Activated T-cell treated with anti-CD3 and anti-CD28 coated beads, Interleukin-2, amount 50 U/mL, for 48 hours (primary cell): ENCODE measurements around the gene FAM53B.

ENCODE experiments used
- DNase-seq, 2 experiments: peaks; one replicate each; pipeline ENCODE4 v3.0.0-alpha.2; 2020

FAM53B gene

DNA sequence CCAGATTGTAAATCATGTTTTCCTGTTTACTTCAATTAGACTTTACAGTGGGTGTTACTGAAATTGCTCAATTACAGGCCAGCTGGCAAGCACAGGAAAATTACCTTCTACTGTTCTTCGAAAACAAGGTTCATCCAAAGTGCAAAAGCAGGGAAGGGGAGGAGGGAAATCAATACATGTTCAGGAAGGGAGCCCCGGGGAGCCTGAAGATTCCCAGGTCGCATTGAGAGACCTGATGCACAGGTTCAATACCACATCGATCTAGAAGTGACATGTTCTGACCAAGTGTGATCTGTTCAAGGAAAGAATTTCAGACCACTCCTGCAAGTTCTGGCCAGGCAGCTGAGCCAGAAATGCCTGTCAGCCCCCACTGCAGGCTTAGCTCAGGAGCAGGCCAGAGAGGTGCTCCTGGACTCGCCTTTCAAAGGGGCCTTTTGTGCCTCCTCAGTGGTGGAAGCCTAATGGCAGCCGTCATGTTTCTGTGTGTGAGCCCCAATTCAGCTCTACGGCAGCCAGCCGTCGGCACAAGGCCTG, 35.9 kb downstream of the FAM53B start:
- no peak for DNase-seq

DNA sequence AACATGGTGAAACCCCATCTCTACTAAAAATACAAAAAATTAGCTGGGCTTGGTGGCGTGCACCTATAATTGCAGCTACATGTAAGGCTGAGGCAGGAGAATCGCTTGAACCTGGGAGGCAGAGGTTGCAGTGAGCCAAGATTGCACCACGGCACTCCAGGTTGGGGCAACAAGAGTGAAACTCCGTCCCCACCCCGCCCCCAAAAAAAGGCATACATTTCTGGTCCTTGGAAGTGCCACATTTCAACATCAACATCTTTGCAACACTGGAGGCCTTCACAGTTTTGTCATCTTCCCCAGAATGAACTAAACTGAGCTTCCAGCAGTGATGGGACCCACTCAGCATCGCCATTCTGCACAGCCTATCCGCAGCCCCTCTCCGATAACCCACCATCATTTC, 36.6 kb downstream of the FAM53B start:
- no peak for DNase-seq

DNA sequence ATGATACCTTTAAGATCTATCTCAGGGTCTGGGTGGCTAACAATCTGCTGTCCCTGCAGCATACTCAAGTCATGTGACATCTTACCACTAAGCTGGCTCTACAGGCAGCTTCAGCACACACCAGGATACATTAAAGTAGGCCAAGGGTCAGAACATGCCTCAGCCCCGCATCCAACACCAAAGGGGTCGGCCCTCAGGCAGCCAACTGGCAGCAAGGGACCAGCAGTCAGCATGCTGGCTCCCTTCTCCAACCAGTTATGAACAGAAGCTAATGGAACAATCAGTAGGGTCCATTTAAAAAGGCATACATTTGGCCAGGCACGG, 37.1 kb downstream of the FAM53B start:
- DNase-seq: no peak

DNA sequence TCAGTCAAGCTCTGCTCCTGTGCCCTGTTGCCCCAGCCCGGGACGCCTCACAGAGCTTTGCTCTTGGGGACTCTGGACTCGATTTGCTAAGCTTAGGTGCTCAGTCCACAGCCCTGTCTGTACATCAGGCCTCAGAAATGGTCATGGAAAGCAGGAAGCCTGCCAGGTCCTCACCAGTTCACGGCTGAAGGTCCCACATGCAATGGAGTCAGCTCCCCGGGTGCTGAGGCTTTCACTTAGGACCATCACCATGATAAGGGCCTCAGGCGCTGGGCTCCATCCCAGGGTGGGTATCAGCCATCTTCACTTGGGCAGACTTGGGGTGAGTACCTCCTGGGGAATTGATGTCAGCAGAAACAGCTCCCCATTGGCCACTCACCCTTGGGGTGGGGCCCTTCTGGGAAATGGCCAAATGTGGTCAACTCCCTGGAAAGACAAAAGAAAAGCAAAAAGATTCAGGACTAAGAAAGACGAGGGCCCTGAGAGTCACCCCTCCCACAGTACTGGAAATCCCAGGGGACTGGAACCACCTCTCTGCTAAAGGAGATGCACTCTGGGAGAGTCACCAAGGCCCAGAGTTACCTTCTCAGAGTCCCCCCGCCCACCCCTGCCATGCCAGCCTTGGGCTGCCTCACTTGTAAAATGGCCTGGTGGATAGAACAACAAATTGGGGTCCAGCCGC, 37.6 kb downstream of the FAM53B start:
- no peak for DNase-seq

DNA sequence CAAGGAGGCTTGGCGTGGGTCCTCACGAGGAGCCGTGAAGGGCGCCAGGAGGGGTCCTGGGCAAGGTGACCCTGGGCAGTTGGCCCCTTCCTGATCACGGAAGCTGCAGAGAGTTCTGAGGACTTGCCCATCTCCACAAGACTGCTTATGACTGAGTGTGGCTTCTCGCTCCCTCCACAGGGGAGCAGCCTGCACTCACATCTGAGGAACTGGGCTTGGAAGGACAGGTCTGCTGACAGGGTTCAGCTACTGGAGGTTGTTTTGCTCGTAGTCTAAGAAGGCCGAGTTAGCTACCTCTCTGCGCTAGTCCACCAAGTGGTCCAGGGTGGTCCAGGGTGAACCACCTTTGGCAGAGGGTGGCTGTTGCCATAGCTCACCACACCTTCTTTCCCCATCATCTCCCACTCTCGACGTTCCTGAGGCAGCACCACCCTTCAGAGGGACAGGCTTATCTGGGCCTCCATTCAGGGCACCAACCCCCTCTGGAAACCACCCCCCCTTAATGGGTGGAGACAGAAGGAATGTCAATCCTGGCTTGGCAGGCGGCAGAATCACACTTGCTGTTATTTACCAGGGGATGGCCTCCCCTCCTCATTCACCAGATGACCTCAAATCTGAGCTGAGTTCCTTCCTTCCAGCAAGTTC, 38.2 kb downstream of the FAM53B start:
- DNase-seq: peak in 1 of 2 experiments; percentile 30

DNA sequence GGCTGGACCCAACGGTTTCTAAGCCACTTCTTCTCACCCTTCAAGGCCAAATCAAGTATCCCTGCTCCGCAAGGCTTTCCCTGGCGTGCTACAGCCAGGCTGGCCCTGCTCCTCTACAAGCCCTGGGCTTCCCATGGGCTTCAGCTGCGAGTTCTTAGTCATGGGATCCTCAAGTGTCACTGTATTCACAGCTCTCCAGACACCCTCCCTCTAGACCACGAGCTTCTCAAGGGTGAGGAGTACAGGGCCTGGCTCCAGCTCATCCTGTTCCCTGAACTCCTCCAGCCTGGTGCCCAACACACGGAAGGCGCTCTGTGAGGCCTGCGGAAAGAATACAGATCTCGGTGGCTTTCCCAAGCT, 38.8 kb downstream of the FAM53B start:
- DNase-seq: no peak

DNA sequence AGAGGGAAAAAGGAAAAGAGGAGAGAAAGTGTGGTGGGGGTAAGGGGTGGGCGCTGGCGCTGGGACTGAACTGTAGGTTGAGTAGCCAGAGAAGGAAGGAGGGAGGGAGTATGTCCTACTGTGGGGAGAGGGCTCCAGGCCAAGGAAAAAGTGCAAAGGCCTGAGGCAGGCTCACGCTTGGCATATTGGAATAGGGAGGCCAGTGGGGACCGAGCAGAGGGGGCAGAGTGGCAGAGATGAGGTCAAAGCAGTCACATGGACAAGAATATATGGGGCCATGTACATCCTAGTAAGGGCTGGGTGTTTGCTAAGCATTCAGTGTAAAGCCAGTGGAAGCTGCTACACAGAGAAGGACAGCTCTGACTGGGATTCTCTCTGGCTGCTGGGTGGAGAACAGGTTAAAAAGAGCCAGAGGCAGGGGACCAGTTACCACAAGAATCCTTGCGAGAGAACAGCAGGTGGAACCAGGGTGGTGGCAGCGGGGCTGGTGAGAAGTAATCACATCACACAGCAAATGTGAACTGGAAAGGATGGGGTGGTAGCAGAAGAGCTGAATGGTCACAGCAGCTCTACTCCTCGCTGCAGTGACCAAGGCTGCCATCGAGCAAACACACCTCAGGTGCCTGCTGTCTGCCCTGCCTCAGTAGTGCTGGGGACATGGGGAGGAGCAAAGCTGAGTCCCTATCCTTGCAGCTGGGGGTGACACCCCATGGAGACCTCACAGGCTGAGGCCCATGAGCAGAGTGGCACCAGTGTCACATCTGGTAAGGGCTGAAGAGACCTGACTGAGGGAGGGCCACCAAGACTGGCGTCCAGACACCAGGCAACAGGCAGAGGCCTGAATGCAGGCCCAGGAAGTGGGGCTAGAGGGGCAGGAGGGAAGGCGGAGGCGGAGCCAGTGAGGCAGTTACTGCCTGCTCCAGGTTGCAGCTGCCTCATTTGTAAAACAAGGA, 39.5 kb downstream of the FAM53B start:
- DNase-seq: peak in 1 of 2 experiments; percentile 26

DNA sequence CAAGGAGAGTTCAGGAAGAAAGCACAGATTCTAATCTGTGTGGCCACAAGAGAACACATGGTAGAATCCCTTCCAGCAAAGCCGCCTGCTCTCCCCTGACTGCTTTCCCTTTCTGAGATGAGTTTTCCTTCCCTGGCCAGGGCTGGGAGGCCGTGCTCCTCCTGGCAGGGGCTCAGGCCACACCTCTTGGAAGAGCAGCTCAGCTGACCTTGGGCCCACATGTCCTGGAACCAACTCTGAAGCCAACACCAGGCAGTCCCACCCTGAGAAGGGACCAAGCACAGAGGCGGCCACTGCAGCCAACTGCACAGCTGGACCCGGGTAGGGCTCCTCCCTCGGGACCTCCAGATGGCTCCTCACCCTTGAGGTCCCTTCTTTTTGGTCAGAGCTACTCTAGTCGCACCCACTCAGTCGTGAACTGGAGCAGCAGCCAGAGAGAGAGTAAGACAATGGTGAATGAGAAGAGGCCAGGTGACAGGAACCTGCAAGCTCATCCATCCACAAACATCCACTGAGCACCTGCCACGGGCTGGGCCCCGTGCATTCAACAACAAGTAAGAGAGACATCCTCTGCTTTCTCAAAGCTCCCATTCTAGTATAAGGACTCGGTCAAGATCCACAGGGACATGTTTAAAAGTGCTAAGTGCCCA, 40.3 kb downstream of the FAM53B start:
- DNase-seq: no peak

DNA sequence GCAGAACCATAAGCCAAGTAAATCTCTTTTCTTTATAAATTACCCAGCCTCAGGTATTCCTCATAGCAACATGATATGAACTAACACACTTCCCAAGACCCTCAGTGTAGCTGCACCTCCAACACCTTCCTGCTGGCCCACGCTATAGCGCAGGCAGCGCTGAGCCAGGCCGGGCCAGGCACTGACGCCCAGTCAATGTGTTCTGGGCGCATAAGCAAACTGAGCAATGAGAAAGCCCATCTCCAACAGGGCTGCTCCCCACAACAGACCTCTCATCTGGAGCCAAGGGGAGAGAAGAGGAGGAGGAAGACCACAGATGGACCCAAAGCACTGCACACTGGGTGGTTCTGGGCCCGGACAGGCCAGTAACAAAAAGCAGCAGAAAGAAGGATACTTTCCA, 40.8 kb downstream of the FAM53B start:
- DNase-seq: no peak

DNA sequence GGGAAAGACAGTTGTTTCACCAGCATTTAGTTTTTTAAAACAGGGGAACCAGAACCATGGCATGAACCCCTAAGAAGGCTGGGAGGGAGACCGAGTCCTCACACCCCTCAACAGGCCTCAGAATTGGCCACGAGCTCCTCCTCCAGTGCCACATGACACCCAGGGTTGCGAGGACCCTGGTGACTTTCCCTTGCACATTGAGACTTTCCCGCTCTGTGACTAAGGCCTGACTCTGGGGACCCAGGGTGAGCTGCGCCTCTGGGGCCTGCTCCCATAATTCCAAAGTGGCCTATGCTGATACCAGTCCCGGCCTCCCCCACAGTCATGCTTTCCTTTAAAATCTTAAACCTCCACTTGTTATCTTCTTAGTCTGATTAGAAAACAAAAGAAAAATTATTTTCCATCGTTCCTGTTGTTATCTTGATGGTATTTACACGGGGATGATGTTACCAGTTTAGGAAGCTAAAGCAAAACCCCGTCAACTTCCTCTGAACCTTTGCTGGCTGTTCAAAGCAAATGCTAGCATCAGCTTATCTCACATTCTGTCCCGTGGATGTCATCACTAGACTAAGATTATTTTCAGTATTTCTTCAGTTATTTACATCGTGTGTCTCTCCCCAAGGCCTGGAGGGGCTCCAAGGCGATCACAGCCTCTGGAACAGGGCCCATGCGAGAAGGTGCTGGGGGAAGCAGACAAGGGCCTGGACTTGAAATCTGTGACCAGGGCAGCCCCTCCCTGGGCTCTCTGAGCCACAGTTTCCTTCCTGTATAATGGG, 42.1 kb downstream of the FAM53B start:
- DNase-seq: peak; percentile 66 to 70

DNA sequence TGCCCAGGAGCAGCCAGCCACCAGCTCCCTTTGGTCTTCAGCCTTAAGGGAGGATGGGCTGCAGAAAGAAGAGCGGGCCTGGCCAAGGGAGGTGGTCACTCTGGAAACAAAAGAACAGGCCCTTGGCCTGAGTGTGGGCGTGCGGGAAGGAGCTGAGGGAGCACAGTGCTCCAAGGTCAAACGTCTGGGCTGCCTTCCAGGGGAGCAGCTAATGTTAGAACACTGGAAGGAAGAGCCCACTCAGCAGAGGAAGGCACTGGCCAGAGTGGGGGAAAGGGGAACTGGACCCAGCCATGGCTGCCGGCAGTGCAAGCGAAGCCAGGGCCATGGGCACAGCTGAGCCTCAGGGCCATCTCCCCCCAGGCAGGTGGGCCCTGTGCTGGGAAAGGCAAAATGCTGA, 42.7 kb downstream of the FAM53B start:
- no peak for DNase-seq

DNA sequence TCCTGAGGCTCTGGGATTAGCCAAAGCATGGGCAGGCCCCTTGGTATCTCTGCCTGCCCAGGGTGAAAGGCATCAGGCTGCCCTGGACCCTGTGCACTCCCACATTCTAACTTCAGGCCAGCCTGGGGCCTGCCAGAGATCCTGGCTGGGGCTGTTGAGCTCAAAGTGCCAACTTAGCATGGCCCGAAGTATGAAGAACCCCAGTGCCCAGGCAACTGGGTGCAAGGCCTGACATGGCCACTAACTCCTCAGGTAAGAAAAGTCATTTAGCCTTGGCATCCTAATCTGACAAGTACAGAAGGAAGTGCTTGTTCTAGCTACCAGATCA, 43.2 kb downstream of the FAM53B start:
- no peak for DNase-seq

DNA sequence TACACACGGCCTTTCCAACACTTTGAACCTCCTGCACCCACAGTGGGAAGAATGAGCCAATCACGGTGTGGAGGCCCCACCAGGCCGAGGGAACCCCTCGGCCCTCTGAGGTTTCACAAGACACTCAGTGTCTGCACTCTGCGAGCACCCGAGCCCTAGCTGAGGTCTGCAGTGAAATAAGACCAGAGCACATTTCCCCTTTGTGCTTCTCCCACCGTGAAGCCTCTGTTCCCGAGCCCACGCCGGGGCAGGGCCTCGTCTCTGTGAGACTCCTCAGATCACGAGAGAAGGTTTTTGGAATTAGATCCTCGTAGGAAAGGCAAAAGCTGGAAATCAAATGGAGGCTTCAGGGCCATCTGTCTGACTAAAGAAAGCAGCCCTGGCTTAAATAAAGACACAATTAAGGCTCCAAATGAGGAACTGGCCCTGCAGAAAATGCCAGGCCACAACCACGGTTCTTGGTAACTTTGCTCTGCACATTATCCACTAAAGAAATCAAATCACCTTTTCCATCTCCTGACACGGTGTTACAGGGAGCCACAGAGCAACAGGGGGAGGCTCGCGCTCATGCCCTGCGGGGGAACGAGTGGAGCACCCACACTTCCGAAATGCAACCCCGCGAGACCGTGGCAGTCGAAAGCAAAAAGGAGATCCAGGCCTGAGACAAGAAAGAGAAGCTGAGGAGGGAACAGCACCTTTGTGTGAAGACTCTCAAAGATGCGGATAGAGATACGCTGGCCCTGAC, 43.7 kb downstream of the FAM53B start:
- no peak for DNase-seq

DNA sequence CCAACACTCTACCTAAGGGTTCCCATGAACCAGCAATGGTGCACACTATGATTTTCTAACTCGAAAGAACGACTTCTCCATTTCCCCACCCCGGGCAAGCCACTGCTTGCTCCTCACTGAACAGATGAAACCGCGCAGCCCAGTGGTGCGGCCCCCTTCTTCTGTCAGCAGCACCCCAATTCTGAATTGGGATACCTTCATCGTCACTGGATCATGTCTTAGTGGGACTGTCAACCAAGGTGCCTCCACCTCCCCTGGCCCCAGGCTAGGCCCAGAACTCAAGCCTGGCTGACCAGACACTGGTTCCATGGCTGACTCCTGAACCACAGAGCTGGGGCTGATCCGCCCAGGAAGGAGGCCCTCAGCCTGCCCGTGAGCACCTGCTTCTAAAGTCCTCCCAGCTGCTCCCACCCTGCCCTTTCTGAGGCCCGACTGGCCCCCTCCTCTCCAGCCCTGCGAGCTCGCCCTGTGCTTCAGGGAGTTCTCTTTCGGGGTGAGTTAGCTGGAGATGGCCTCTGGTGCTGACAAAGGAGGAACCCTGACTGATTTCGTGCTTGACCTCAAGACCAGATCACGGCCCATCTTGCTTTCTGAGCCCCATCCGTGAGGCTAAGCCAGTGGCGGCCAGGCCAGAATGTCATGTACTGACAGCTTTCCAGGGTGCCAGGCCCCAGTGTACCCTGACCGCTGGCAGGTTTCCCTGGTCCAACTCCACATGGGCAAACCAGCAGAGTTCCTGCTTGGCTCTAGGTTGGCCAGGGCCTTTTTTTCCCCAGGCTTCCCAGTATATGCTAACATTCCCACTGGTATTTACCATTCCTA, 44.5 kb downstream of the FAM53B start:
- no peak for DNase-seq

DNA sequence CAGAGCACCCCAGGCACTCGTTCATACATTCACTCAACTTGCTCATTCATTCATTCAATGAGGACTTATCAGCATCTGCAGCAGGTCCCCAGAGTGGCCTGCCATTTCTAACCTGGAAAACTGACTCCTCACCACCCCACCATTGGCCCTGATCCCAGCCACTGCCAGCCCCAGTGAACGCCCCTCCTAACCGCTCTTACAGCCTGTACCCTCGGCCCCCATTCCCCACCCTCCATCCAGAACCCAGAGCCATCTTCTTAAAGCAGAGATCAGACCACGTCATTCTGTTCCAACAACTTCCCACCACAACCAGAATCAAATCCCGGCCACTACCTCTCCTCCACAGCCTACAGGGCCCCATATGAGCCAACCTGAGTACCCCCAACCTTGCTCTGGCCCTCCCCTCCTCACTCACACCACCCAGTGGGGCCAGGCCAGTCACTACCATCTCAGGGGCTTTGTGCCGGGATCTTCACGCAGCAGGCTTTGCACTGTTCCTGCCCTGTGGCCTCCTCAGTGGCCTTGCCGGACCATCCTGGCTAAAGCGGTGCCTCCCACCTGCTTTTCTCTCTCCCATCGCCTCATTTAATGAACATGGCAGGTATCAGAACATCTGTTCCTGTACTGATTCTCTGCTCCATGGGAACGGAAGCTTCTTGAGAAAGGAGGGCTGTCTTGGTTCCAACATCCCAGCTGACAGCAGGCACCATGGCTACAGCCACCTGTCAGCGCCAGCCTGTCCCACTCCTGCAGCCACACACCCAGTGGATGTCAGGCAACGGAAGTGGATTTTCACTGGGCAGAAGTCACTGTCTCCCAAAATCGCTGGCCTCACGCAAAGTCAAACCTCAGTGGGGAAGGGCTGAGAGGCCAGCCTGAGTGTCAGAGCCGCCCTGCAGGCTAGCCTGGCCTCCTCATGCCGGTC, 45.4 kb downstream of the FAM53B start:
- DNase-seq: no peak

DNA sequence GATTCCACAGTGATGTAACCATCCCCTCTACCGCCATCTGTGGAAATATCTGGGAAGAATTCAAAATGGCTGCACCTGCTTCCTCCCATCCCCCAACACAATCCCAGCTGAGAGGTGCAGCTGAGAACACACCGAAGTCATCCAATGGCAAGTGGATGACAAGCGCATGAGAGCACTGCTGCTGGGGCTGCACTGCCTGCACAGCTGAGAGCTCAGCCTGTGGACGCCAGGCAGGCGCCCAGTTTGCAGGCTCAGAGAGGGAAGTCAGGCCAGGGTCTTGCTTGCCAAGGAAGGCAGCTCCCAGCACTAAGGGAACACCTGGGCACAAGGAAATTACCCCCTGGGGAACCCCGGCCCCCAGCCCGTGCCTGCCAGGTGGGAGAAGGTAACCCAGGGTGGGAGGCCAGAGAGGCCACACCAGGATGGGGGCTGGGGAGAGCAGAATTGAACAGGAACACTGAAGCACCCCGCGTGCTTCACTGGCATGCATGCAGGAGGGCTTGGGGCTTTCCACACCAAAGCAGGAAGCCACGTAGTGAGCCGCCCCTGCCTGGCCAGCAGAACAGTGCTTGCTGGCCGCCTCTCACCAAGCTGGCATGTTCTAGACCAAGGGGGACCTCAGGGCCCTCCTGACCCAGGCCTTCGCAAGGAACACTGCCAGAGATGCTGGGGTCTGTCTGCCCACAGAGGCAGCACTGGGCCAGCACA, 46.2 kb downstream of the FAM53B start:
- DNase-seq: peak in 1 of 2 experiments; percentile 68

DNA sequence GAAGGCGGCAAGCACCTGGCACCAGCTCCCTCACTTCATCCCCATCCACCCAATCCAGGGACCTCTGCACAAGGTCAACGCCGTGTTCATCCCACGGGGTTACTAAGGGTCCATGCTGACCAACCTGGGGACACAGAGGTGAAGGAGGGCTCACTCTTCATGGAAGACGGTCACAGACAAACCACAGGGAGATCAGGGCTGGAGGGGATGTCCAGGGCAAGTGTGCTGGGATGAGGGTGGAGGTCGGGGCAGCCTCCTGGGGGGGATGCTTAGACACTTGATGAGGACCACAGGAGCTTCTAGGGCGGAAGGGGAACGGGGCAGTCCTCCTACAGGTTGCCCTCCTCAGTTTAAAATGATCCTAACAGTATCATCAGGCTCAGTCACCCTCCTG, 46.7 kb downstream of the FAM53B start:
- DNase-seq: no peak

DNA sequence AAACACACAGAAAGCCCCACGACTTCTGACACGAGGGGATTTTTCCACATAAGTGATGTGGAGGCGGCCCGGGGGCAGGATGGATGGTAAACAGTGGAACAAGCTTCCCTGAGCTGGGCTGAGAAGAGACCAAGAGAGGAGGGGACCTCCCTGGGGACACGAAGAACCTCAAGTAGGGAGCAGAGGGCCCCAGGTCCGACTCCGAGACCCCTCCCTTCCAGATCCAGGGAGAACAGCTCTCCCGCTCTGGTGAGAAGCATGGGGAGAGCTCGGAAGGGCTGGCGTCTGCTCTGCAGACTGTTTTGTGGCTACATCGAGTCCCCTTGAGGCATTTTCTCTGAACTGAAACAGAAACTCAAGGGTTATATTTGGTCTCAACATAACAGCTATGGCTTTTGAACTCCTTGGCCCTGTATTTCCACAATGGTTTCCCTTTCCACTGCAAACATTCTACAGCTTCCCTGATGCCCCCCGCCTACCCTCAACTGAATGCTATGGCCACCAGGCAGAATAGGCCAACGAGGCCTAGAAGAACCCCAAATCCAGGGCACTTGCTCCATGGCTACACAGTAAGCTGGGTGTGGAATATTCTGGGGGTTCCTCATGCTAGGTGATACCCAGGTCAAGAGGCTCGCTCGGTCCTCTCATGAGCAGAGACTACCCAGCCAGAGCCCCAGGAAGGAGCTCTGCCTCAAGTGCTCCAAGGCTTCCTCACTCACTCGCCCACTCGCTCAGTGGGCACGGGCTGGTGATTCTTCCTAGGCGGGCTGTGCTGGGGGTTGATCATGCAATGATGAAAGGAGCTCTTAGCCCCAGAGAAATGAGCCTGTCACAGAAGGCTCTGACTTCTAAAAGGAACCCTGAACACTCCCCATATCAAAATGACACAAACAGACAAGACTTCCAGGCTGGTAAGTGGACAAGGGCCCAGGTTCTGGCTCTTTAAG, 47.5 kb downstream of the FAM53B start:
- peak in 1 of 2 experiments; percentile 64 for DNase-seq
